Epithelial cell of proximal tubule (primary cell): ENCODE data around the gene CLIP4. TPM values are rescaled to one million over a fixed set of nuclear protein-coding genes. Genes with fewer than 3 reads are reported as not detected.

Source experiments
- DNase-seq: peaks from one replicate; pipeline ENCODE4 v3.0.0-alpha.2; 2011; ENCODE audit warnings: low read depth
- H3K4me3 ChIP-seq: 2 replicates; pipeline ENCODE4 v1.5.1; 2011; ENCODE audit warnings: low read depth, mild to moderate bottlenecking, low read length
- total RNA-seq: library from RNA; depleted of rRNA; stranded (reverse); fragments of >200 nt; gene quantifications from 2 replicates; pipeline ENCODE4 v1.2.3, GENCODE V29; 2015
- TF ChIP-seq, protein P1 (sequence below): conservative IDR thresholded peaks from 2 replicates; pipeline ENCODE4 v1.5.1; 2012; ENCODE audit warnings: low read depth, mild to moderate bottlenecking, low read length

CLIP4 gene
- total RNA-seq, 1 donor from 2014 or later, result 22.8 TPM

DNA sequence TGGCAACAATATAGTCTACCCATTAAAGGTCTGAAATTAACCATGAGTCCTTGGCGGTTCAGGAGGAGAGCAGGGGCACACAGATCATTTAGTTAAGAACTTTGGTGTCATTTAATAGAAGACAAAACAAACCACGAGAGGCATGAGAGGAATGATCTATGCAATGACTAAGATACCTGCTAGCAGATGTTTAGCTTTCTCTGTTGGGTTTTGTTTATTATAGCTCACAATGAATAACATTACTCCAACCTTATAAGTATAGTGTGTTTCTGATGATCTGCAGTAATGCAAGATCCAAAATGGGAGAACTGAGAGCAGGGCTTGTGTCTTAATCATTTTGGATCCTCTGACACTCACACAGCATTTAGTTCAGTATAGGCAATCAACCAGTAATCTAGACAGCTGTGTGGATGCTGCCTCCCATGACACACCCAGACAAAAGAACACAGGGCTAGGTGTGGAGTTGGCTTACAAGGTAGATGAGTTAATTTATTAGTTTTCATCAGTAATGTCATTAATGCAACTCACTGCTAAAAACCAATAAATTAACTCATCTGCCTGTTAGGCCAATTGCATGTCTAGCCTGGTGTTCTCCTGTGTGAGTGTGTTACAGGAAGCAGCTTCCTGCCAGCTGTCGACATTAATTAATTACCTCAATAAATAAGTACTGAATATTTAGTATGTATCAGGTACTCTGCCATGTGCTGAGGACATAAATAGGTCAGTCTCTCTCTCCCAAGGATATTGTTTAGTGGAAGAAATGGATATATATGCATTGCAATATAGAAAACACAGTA is 92.3 kb downstream of the CLIP4 start:
- no peak for DNase-seq
- TF ChIP-seq, protein P1, sequence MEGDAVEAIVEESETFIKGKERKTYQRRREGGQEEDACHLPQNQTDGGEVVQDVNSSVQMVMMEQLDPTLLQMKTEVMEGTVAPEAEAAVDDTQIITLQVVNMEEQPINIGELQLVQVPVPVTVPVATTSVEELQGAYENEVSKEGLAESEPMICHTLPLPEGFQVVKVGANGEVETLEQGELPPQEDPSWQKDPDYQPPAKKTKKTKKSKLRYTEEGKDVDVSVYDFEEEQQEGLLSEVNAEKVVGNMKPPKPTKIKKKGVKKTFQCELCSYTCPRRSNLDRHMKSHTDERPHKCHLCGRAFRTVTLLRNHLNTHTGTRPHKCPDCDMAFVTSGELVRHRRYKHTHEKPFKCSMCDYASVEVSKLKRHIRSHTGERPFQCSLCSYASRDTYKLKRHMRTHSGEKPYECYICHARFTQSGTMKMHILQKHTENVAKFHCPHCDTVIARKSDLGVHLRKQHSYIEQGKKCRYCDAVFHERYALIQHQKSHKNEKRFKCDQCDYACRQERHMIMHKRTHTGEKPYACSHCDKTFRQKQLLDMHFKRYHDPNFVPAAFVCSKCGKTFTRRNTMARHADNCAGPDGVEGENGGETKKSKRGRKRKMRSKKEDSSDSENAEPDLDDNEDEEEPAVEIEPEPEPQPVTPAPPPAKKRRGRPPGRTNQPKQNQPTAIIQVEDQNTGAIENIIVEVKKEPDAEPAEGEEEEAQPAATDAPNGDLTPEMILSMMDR, result no peak
- H3K4me3 ChIP-seq, result no peak overlapping the region

DNA sequence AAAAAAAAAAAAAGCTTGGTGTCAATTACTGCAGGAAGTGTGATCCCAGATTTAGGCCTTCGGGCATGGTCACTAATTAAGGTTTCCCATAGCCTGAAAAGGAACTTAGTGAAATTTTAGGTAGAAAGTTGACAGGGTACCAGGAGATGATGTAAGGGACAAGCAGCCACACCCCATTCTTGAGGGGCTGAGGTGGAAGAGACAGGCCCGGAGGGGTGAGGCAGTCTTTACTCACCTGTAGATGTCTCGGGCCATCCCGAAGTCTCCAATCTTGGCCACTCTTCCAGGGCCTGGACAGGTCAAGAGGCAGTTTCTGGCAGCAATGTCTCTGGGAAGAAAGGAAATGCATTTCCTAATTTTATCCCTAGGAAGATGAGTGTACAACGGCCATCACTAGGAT is 94.3 kb downstream of the CLIP4 start:
- no peak for DNase-seq
- TF ChIP-seq, protein P1, result no peak
- H3K4me3 ChIP-seq, result no peak overlapping the region

DNA sequence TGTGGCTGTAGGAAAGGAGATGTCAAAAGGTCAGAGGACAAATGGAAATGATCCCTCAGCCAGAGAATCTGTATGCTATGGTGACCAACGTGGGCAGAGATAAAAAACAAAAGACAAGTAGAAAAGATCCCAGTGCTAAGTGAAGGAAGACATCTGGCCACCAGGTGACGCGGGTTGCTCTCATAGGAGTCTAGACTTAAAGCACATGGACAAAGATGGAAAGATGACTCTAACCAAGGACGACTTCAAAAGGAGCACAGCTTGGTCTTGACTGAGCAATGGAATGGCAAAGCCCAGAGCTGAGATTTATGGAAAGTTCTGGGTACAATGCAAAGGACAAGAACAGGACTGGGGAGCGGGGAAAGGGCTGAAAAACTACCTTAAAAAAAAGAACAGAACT is 96.8 kb downstream of the CLIP4 start:
- no peak overlapping the region for H3K4me3 ChIP-seq
- TF ChIP-seq, protein P1, result peak; percentile 23
- no peak for DNase-seq

DNA sequence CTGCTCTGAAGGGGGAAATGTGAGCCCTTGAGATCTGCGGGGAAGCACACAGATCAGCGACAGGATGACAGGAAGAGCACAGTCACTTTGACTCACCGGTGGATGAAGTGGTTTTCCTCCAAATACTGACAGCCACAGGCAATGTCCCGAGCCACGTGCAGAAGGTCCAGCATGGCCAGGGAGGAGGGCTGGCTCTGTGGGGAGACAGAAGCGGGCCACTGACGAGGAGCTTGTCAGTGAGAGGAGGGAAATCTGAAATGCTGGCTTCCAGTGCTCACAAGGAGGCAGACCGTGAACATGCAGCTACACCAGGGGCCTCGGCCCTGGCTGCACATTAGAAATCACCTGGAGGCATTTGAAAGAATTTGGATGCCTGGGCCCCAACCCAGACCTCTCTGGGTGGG is 98.7 kb downstream of the CLIP4 start:
- DNase-seq, result no peak
- TF ChIP-seq, protein P1, result no peak
- H3K4me3 ChIP-seq, result no peak overlapping the region

DNA sequence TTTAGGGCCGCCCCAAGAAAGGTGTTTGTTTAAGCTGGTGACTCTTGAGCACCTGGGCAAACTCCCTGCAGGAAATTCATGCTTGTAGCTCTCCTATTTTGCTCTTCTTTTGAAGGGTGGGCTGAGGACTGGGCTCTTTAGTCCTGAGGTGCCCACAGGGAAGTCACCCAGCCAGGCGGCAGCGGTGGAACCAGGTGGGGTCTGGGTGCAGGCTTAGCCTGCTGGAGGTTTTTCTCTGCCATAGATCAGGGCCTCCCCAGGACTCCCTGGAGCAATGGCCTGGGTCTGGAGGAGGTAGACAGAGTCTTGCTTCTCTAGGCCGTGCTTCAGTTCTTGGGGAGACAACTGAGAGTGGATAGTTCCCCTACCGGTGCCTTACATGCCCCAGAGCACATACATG is 99.9 kb downstream of the CLIP4 start:
- H3K4me3 ChIP-seq, result no peak overlapping the region
- TF ChIP-seq, protein P1, result no peak
- DNase-seq, result no peak

DNA sequence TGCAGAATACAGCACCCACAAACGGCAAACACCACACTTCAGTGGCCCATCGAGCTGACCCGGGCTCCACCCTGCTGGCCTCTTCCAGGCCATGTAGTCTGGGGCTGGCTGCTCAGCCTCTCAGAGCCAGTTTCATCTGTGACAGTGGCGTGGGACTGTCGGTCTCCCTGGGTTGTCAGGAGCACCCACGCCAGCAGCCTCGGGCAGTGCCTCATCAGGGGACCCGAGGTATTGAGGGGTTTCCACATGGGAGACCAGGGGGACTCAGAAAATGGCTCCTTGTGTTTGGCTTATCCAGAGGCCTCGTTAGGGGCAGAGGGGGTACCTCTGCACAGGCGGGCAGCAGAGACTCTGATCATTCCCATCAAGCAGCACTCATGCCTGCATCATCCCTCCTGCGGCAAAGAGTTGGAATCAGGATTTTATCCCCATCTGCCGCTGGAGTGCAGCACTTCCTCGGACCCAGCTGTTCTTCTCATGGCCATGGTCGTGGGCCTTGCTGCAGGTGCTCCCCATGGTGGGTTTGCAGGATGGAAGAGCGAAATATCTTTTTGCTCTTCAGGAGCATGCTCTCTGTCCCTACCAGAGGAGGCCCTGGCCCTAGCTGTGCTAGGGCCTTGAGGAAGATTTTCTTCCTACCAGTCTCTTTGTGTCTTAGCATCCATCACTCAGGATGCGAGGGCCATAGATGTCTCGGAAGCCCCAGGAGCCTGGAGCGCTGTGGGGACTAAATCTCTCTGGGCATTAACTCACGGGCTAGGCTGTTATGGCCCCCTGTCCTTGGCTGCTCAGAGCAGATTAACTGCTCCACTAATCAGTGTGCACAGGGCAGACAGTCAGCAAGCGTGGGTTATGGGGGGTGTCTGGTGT is 100.8 kb downstream of the CLIP4 start:
- H3K4me3 ChIP-seq, result no peak overlapping the region
- TF ChIP-seq, protein P1, result no peak
- DNase-seq, result no peak
